Caco-2 (cell line): Measurements from ENCODE around the gene RALGPS1. TPM values are rescaled to one million over a fixed set of nuclear protein-coding genes. Genes with fewer than 3 reads are reported as not detected.
"Not testable (repeated sequence)": the region's sequence is repeated elsewhere in the genome, so short reads cannot be mapped to it uniquely, and the experiment has no call there.

ENCODE experiments used
- BruUV-seq: library from RNA; stranded (reverse); fragments of 400-500 nt; replicated peaks from 2 replicates; lab custom pipeline; 2021; lab: Mats Ljungman, UMichigan
- CTCF ChIA-PET: fragments of 300-600 bp; sonication (Branson Sonifier 250); formaldehyde crosslinking; loops from one replicate; lab custom pipeline; 2022; ENCODE audit warnings: antibody characterized with exemption; lab: Charles Lee
- POLR2A ChIA-PET: fragments of 300-600 bp; sonication (Branson Sonifier 250); formaldehyde crosslinking; loops from one replicate; lab custom pipeline; 2022; ENCODE audit warnings: antibody characterized with exemption; lab: Charles Lee
- DNase-seq, 2 experiments: peaks; one replicate each; pipeline versions ENCODE4 v3.0.0 to v3.0.0-alpha.2; 2020 to 2022
- H3K27me3 ChIP-seq: replicated peaks from 2 replicates; pipeline ENCODE4 v1.6.0; 2011; ENCODE audit warnings: low read length; ENCODE audit not compliant: control insufficient read depth, insufficient read depth
- H3K36me3 ChIP-seq: 2 replicates; pipeline ENCODE4 v1.5.1; 2011; ENCODE audit warnings: low read length; ENCODE audit not compliant: control insufficient read depth, insufficient read depth
- H3K4me1 ChIP-seq: fragments of 250-450 bp; sonication (Bioruptor Pico); 2 replicates; pipeline ENCODE4 v1.5.1; 2020; ENCODE audit warnings: mild to moderate bottlenecking
- H3K4me3 ChIP-seq: 2 replicates; pipeline ENCODE4 v1.5.1; 2011; ENCODE audit warnings: low read depth, mild to moderate bottlenecking, control low read depth, low read length
- H3K9me3 ChIP-seq: fragments of 250-450 bp; sonication (Bioruptor Pico); 2 replicates; pipeline ENCODE4 v1.5.1; 2020; ENCODE audit warnings: mild to moderate bottlenecking, moderate library complexity
- H3K27ac Mint-ChIP-seq: one replicate; pipeline ENCODE4 v1.8.0; 2022; ENCODE audit warnings: mixed read lengths; ENCODE audit not compliant: unreplicated experiment
- H3K27me3 Mint-ChIP-seq: one replicate; pipeline ENCODE4 v1.8.0; 2022; ENCODE audit warnings: mixed read lengths; ENCODE audit not compliant: insufficient read depth, unreplicated experiment
- H3K36me3 Mint-ChIP-seq: one replicate; pipeline ENCODE4 v1.8.0; 2022; ENCODE audit warnings: mild to moderate bottlenecking, mixed read lengths; ENCODE audit not compliant: insufficient read depth, unreplicated experiment
- H3K4me1 Mint-ChIP-seq: one replicate; pipeline ENCODE4 v1.8.0; 2022; ENCODE audit warnings: low read depth, mixed read lengths; ENCODE audit not compliant: unreplicated experiment
- H3K4me3 Mint-ChIP-seq: one replicate; pipeline ENCODE4 v1.8.0; 2022; ENCODE audit warnings: mild to moderate bottlenecking, moderate library complexity, mixed read lengths; ENCODE audit not compliant: unreplicated experiment
- H3K9me3 Mint-ChIP-seq: one replicate; pipeline ENCODE4 v1.8.0; 2022; ENCODE audit warnings: mixed read lengths; ENCODE audit not compliant: unreplicated experiment
- CTCF ChIP-seq, 2 experiments: fragments of 200-600 bp in 1 of 2; IDR thresholded peaks; 1 replicate in 1 of 2; 2 replicates in 1 of 2; pipeline versions ENCODE4 v1.5.1 to v1.8.0; 2011 to 2022; ENCODE audit warnings: antibody characterized with exemption in 1 of 2, control low read depth in 1 of 2, inconsistent platforms in 1 of 2, low read depth in 1 of 2, low read length in 1 of 2, mild to moderate bottlenecking in 1 of 2, moderate library complexity in 1 of 2; ENCODE audit not compliant: insufficient read depth in 1 of 2, severe bottlenecking in 1 of 2, unreplicated experiment in 1 of 2
- intact Hi-C: fragments of 100-400 bp; cut with micrococcal nuclease; formaldehyde crosslinking; loops from one replicate; pipeline ENCODE4 v1.10.0; 2022; ENCODE audit not compliant: unreplicated experiment
- total RNA-seq: library from RNA; stranded (reverse); gene quantifications from 2 replicates; pipeline ENCODE4 v1.2.3, GENCODE V29; 2022

The RALGPS1 gene
- total RNA-seq, 1 experiment from 2014 or later: 41.5 TPM

DNA sequence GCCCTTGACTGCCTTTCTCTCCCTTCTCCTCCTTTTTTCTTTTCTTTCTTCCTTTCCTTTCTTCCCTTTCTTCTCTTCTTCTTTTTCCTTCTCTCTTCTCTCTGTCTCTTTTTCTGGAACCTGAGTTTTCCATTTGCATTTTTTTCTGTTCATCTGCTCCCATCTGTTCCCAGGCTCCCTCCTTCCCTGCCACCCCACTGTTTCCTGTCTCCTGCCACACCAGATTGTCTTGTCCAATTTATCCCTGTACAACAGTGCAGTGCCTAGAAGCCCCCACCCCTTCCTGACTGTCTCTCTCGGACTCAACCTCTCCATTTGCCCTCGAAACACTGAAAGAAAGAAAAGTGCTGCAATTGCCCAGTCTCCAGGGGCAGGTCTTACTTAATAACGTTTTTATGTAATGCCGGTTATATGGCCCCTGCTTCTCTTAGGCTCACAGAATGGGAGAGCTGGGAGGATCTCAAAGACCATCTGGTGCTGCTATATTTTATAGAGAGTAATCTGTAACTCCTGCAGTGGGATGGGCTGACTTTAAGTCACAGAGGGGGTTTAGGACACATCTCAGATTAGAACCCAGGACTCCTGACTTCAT is 101.4 kb downstream of the RALGPS1 start:
- H3K4me3 ChIP-seq: no peak overlapping the region
- DNase-seq: no peak
- ChIA-PET CTCF (no interaction called here), POLR2A (no interaction called here)
- H3K4me3 Mint-ChIP-seq: no peak overlapping the region
- TF ChIP-seq CTCF (IDR thresholded peaks at IDR 0.05; ENCODE audit: insufficient read depth in 1 of 2, low read depth in 1 of 2, low read length in 1 of 2, severe bottlenecking in 1 of 2, unreplicated experiment in 1 of 2): no peak
- H3K9me3 ChIP-seq: no peaks in the 10 kb centered on the region
- no peaks in the 10 kb centered on the region for H3K9me3 Mint-ChIP-seq
- no peak overlapping the region for H3K27ac Mint-ChIP-seq
- no peaks in the 10 kb centered on the region for H3K36me3 Mint-ChIP-seq
- H3K4me1 Mint-ChIP-seq: no peaks in the 10 kb centered on the region
- no peaks in the 10 kb centered on the region for H3K27me3 Mint-ChIP-seq
- no peaks in the 10 kb centered on the region for H3K36me3 ChIP-seq
- no peaks in the 10 kb centered on the region for H3K4me1 ChIP-seq
- intact Hi-C loops: no loop called here
- BruUV-seq: no TSS peak
- no peaks in the 10 kb centered on the region for H3K27me3 ChIP-seq

- H3K27me3 ChIP-seq, H3K27ac Mint-ChIP-seq, intact Hi-C loops, DNase-seq, H3K4me3 Mint-ChIP-seq, BruUV-seq, POLR2A ChIA-PET, H3K36me3 ChIP-seq, H3K4me1 Mint-ChIP-seq, H3K36me3 Mint-ChIP-seq, H3K9me3 Mint-ChIP-seq, CTCF ChIA-PET, H3K27me3 Mint-ChIP-seq, H3K9me3 ChIP-seq, H3K4me1 ChIP-seq, H3K4me3 ChIP-seq: not testable (repeated sequence)
These were observed 103.4 kb downstream of the RALGPS1 start for GRCh38 chr9:127017979-127018378.

GRCh38 chr9:127018935-127019334 is 104.4 kb downstream of the RALGPS1 start:
- BruUV-seq: no TSS peak
- no peaks in the 10 kb centered on the region for H3K27me3 Mint-ChIP-seq
- H3K9me3 Mint-ChIP-seq: no peaks in the 10 kb centered on the region
- TF ChIP-seq CTCF (IDR thresholded peaks at IDR 0.05; ENCODE audit: insufficient read depth in 1 of 2, low read depth in 1 of 2, low read length in 1 of 2, severe bottlenecking in 1 of 2, unreplicated experiment in 1 of 2): no peak
- Histone ChIP-seq H3K4me1 (0 out of 2 replicates have a peak, but pooled peaks cover 3% of the 10 kb centered on the region), H3K4me3 (no peak overlapping the region), H3K9me3 (no peaks in the 10 kb centered on the region), H3K27me3 (no peaks in the 10 kb centered on the region), H3K36me3 (no peaks in the 10 kb centered on the region)
- H3K4me3 Mint-ChIP-seq: no peak overlapping the region
- ChIA-PET CTCF (no interaction called here), POLR2A (no interaction called here)
- peaks cover 8% of the 10 kb centered on the region for H3K4me1 Mint-ChIP-seq
- H3K27ac Mint-ChIP-seq: no peak overlapping the region
- no peak for DNase-seq
- intact Hi-C loops: no loop called here
- H3K36me3 Mint-ChIP-seq: no peaks in the 10 kb centered on the region
